Hepatocyte (in vitro differentiated cells): ENCODE data around the gene FAM118A. TPM values are rescaled to one million over a fixed set of nuclear protein-coding genes. Genes with fewer than 3 reads are reported as not detected.
"Not testable (repeated sequence)": the region's sequence is repeated elsewhere in the genome, so short reads cannot be mapped to it uniquely, and the experiment has no call there.

Experiments used
- DNase-seq: peaks from one replicate; pipeline ENCODE4 v3.0.0-alpha.2; 2016; ENCODE audit warnings: low spot score
- H2AFZ ChIP-seq: fragments of 200-600 bp; sonication (generic); 2 replicates; pipeline ENCODE4 v1.6.0; 2016; ENCODE audit warnings: antibody characterized with exemption, mild to moderate bottlenecking
- H3K27ac ChIP-seq: fragments of 200-600 bp; sonication (generic); 2 replicates; pipeline ENCODE4 v1.5.1; 2016; ENCODE audit warnings: mild to moderate bottlenecking
- H3K27me3 ChIP-seq: fragments of 200-600 bp; sonication (generic); 2 replicates; pipeline ENCODE4 v1.6.1; 2016
- H3K36me3 ChIP-seq: fragments of 200-600 bp; sonication (generic); replicated peaks from 2 replicates; pipeline ENCODE4 v1.5.1; 2016; ENCODE audit warnings: low read depth; ENCODE audit not compliant: insufficient read depth
- H3K4me1 ChIP-seq: fragments of 200-600 bp; sonication (generic); 2 replicates; pipeline ENCODE4 v1.5.1; 2016; ENCODE audit warnings: mild to moderate bottlenecking, moderate library complexity; ENCODE audit not compliant: insufficient read depth
- H3K4me2 ChIP-seq: fragments of 200-600 bp; sonication (generic); 2 replicates; pipeline ENCODE4 v1.6.0; 2016
- H3K4me3 ChIP-seq: fragments of 200-600 bp; sonication (generic); 2 replicates; pipeline ENCODE4 v1.5.1; 2016; ENCODE audit warnings: mild to moderate bottlenecking
- H3K79me2 ChIP-seq: fragments of 200-600 bp; sonication (generic); 2 replicates; pipeline ENCODE4 v1.6.0; 2017; ENCODE audit warnings: mild to moderate bottlenecking
- H3K9me2 ChIP-seq: fragments of 200-600 bp; sonication (generic); replicated peaks from 2 replicates; pipeline ENCODE4 v1.6.0; 2017; ENCODE audit warnings: mild to moderate bottlenecking; ENCODE audit not compliant: insufficient read depth
- H3K9me3 ChIP-seq: fragments of 200-600 bp; sonication (generic); 2 replicates; pipeline ENCODE4 v1.5.1; 2016; ENCODE audit warnings: low read depth, mild to moderate bottlenecking
- H4K20me1 ChIP-seq: fragments of 200-600 bp; sonication (generic); 2 replicates; pipeline ENCODE4 v1.6.0; 2016; ENCODE audit warnings: mild to moderate bottlenecking; ENCODE audit not compliant: insufficient read depth, poor library complexity, severe bottlenecking
- CTCF ChIP-seq: fragments of 200-600 bp; sonication (generic); IDR thresholded peaks from 2 replicates; pipeline ENCODE4 v1.5.1; 2016; ENCODE audit warnings: antibody characterized with exemption, mild to moderate bottlenecking; ENCODE audit not compliant: poor library complexity
- EZH2 ChIP-seq: fragments of 200-600 bp; sonication (generic); IDR thresholded peaks from 2 replicates; pipeline ENCODE4 v1.6.1; 2016; ENCODE audit warnings: antibody characterized with exemption, mild to moderate bottlenecking, borderline replicate concordance
- EZH2phosphoT487 ChIP-seq: fragments of 200-600 bp; sonication (generic); IDR thresholded peaks from one replicate; pipeline ENCODE4 v1.6.1; 2018; ENCODE audit warnings: antibody characterized with exemption, mild to moderate bottlenecking, low read depth, moderate library complexity; ENCODE audit not compliant: unreplicated experiment, severe bottlenecking
- WGBS: methylation state at CpG from one replicate; pipeline ENCODE4 v1.1.6; 2016; ENCODE audit warnings: low lambda C conversion rate; ENCODE audit errors: missing lambda C conversion rate; 5-methylcytosine and 5-hydroxymethylcytosine counted together
- polyA plus RNA-seq: library from polyadenylated mRNA; unstranded; fragments of >200 nt; fragmentation: Nextera tagmentation; extraction: Ambion mirVana; gene quantifications from 2 replicates; pipeline ENCODE4 v1.2.1, GENCODE V29; 2016
- total RNA-seq: library from RNA; depleted of rRNA; stranded (reverse); fragments of >200 nt; gene quantifications from 2 replicates; pipeline ENCODE4 v1.2.3, GENCODE V29; 2014

Gene FAM118A
- total and polyA plus RNA-seq, 2 experiments from 2014 or later: 94.2 to 193 TPM

- no peaks in the 10 kb centered on the region for H3K27me3 ChIP-seq
- no peaks in the 10 kb centered on the region for H3K4me1 ChIP-seq
- no peak overlapping the region for H3K4me3 ChIP-seq
- DNase-seq: no peak
- no peaks in the 10 kb centered on the region for H4K20me1 ChIP-seq
- 100% methylated on average over 1 of the region's 1 CpG for WGBS
- no peak overlapping the region for H3K4me2 ChIP-seq
- H3K27ac ChIP-seq: no peak overlapping the region
- H3K9me3 ChIP-seq: no peaks in the 10 kb centered on the region
- no peaks in the 10 kb centered on the region for H3K9me2 ChIP-seq
- H3K79me2 ChIP-seq: no peaks in the 10 kb centered on the region
- H2AFZ ChIP-seq: no peak overlapping the region
- H3K36me3 ChIP-seq: no peaks in the 10 kb centered on the region
- TF ChIP-seq CTCF (no peak), EZH2 (no peak), EZH2phosphoT487 (no peak)
These were observed 48.4 kb downstream of the FAM118A start for GRCh38 chr22:45358127-45358526.

- TF ChIP-seq EZH2 (no peak), CTCF (no peak), EZH2phosphoT487 (no peak)
- Histone ChIP-seq H3K79me2 (no peaks in the 10 kb centered on the region), H3K36me3 (no peaks in the 10 kb centered on the region), H4K20me1 (no peaks in the 10 kb centered on the region), H3K4me2 (no peak overlapping the region), H3K4me1 (no peaks in the 10 kb centered on the region), H3K4me3 (no peak overlapping the region), H2AFZ (no peak overlapping the region), H3K9me3 (no peaks in the 10 kb centered on the region), H3K27ac (no peak overlapping the region), H3K9me2 (no peaks in the 10 kb centered on the region), H3K27me3 (no peaks in the 10 kb centered on the region)
- no peak for DNase-seq
- WGBS: 82% methylated on average over 4 of the region's 4 CpGs
These were observed 49.9 kb downstream of the FAM118A start for GRCh38 chr22:45359627-45360026.

- H3K4me2 ChIP-seq: no peak overlapping the region
- no peak overlapping the region for H3K27ac ChIP-seq
- no peaks in the 10 kb centered on the region for H3K36me3 ChIP-seq
- H3K27me3 ChIP-seq: no peaks in the 10 kb centered on the region
- H3K9me2 ChIP-seq: no peaks in the 10 kb centered on the region
- H3K79me2 ChIP-seq: no peaks in the 10 kb centered on the region
- H3K4me1 ChIP-seq: no peaks in the 10 kb centered on the region
- no peak overlapping the region for H2AFZ ChIP-seq
- no peak overlapping the region for H3K4me3 ChIP-seq
- H3K9me3 ChIP-seq: no peaks in the 10 kb centered on the region
- no peak for TF ChIP-seq CTCF
- TF ChIP-seq EZH2: no peak
- no peak for TF ChIP-seq EZH2phosphoT487
- DNase-seq: no peak
- H4K20me1 ChIP-seq: no peaks in the 10 kb centered on the region
- 74% methylated on average over 3 of the region's 3 CpGs for WGBS
These were observed 57.0 kb downstream of the FAM118A start for GRCh38 chr22:45366713-45367112.

GRCh38 chr22:45373592-45373991, 63.9 kb downstream of the FAM118A start:
- DNase-seq, H3K4me3 ChIP-seq, H3K36me3 ChIP-seq, H3K9me2 ChIP-seq, H2AFZ ChIP-seq, H4K20me1 ChIP-seq, H3K4me2 ChIP-seq, H3K79me2 ChIP-seq, H3K27ac ChIP-seq, H3K27me3 ChIP-seq, H3K4me1 ChIP-seq, H3K9me3 ChIP-seq: not testable (repeated sequence)
- WGBS: 91% methylated on average over 3 of the region's 3 CpGs
